ENCODE measurements around the gene CNKSR2.
"Not testable (repeated sequence)": the region's sequence is repeated elsewhere in the genome, so short reads cannot be mapped to it uniquely, and the experiment has no call there.

The CNKSR2 gene

DNA sequence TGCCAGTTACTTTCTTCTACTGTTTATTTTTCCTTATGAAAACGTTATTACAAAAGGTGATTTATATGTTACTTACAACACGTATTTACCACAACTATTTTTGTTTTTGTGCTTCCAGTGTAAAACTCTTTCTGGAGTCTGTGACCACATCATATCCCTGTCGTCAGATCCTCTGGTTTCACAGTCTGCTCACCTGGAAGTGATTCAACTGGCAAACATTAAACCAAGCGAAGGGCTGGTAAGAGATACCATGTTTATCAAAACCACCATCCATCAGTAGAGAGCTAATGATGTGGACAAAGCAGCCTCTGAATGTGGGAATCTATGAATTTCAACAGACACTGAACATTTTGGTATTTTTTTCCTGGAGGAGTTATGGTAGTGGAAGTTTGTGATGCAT, 116.1 kb downstream of the CNKSR2 start:
- Mint-ChIP-seq H3K9me3 (no peaks in the 10 kb centered on the region), H3K36me3 (no peaks in the 10 kb centered on the region), H3K4me1 (no peaks in the 10 kb centered on the region), H3K27ac (no peak overlapping the region), H3K4me3 (no peak overlapping the region)
- no peak for ATAC-seq
- no peak for DNase-seq (ENCODE audit: low spot score in 2 of 2)

DNA sequence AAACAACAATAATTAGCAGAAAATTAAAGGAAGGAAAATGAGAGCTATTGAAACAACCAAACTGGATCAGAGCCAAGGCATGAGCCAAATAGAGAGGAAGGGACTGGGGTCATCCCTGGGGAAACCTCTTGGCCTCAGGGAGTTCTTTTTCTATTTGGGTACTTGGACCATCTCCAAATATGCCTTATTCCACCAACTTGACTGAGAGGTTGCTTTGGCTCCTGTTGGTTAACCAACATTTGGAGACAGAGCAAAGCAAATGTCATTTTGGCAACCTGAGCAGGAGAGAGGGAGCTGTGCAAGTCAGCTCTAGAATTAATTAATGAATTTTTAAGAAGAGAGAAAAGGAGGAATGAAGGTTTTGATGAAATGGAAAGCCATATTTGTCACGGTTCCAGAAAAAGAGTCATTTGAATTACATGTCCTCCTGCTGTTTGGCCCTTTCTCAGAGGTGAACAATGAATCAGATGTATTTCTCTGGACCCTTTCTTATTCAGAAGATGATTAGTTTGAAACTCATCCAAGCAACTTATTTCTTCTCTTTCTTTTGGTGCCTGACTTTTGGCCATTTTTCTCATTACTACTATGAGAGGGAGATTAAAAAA, 119.1 kb downstream of the CNKSR2 start:
- DNase-seq (ENCODE audit: low spot score in 2 of 2) (no peak), ATAC-seq (no peak)
- no peaks in the 10 kb centered on the region for H3K36me3 Mint-ChIP-seq
- no peak overlapping the region for H3K27ac Mint-ChIP-seq
- H3K4me1 Mint-ChIP-seq = no peaks in the 10 kb centered on the region
- no peaks in the 10 kb centered on the region for H3K9me3 Mint-ChIP-seq
- no peak overlapping the region for H3K4me3 Mint-ChIP-seq

- Mint-ChIP-seq H3K9me3 (no peaks in the 10 kb centered on the region), H3K4me1 (no peaks in the 10 kb centered on the region), H3K4me3 (no peak overlapping the region), H3K36me3 (no peaks in the 10 kb centered on the region), H3K27ac (no peak overlapping the region)
- DNase-seq (ENCODE audit: low spot score in 2 of 2) (no peak), ATAC-seq (no peak)
These were observed 129.4 kb downstream of the CNKSR2 start for GRCh38 chrX:21503593-21503992.

DNA sequence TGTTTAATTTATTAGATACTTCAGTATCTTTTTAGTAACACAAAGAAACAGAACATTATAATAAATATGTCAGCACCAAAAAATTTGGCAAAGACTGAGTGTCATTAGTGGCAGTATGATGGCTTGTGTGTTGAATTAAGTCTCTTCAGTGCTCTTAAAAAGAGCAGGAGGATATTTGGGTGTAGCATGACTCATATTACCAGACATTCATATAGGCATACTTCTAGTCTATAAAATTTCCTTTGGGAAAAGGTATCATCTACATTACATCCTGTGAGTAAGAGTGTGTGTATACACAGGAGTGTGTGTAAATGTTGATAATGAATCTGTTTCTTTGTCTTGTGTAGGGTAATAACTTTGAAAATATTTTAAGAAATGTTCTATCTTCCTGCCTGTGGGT, 135.7 kb downstream of the CNKSR2 start:
- ATAC-seq (no peak), DNase-seq (ENCODE audit: low spot score in 2 of 2) (no peak)
- Mint-ChIP-seq H3K27ac (no peak overlapping the region), H3K36me3 (no peaks in the 10 kb centered on the region), H3K9me3 (no peaks in the 10 kb centered on the region), H3K4me1 (no peaks in the 10 kb centered on the region), H3K4me3 (no peak overlapping the region)

DNA sequence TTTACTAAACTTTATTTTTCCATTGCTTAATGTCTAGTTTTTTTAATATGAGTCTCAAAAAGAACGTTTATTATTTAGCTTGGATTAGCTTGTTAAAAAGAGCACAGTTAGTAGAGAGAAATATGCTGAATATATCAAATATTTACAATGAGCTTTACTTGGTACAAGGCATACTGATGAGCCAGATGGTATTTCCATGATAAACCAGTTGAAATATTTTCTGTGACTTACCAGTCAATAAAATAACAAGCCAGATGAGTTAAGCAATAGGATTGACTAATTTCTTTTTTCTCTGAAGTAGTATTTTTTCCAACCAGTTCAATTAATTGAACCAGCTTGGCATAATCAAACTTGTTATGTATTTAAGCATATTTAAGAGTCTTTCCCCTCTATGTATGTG, 149.8 kb downstream of the CNKSR2 start:
- no peak overlapping the region for H3K4me3 Mint-ChIP-seq
- H3K4me1 Mint-ChIP-seq = no peaks in the 10 kb centered on the region
- no peak overlapping the region for H3K27ac Mint-ChIP-seq
- no peak for ATAC-seq
- no peaks in the 10 kb centered on the region for H3K9me3 Mint-ChIP-seq
- no peak for DNase-seq (ENCODE audit: low spot score in 2 of 2)
- H3K36me3 Mint-ChIP-seq = no peaks in the 10 kb centered on the region

GRCh38 chrX:21528076-21528475, 153.9 kb downstream of the CNKSR2 start:
- ATAC-seq = no peak
- Mint-ChIP-seq H3K36me3 (no peaks in the 10 kb centered on the region), H3K4me1 (no peaks in the 10 kb centered on the region), H3K4me3 (no peak overlapping the region), H3K9me3 (no peaks in the 10 kb centered on the region), H3K27ac (no peak overlapping the region)
- no peak for DNase-seq (ENCODE audit: low spot score in 2 of 2)

DNA sequence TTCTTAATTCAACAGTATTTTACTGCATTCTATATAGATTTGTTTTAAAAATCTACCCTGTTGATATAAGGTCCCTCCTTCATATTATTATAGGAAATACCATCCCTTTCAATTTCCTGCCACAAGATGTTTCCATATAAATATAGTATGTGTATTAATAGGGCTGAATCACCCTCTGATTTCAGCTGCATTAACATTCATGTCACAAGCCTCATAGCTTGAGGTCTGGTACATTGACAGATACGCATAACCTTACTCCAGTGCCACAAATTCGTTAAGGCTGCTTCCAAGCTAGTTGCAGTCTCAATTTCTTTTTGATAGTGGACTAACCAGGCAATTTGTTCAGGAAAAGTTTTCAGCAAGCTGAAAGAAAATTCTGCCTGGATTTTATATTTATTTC, 155.6 kb downstream of the CNKSR2 start:
- Mint-ChIP-seq H3K4me3 (no peak overlapping the region), H3K27ac (no peak overlapping the region), H3K4me1 (no peaks in the 10 kb centered on the region), H3K36me3 (no peaks in the 10 kb centered on the region), H3K9me3 (no peaks in the 10 kb centered on the region)
- no peak for DNase-seq (ENCODE audit: low spot score in 2 of 2)
- no peak for ATAC-seq

DNA sequence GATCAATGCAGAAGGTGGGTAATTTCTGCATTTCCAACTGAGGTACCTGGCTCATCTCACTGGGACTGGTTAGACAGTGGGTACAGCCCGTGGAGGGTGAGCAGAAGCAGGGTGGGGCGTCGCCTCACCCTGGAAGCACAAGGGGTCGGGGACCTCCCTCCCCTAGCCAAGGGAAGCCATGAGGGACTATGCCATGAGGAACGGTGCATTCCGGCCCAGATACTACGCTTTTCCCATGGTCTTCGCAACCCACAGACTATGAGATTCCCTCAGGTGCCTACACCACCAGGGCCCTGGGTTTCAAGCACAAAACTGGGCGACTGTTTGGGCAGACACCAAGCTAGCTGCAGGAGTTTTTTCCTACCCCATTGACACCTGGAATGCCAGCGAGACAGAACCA, 170.4 kb downstream of the CNKSR2 start:
- not testable (repeated sequence) for H3K4me3 Mint-ChIP-seq; H3K36me3 Mint-ChIP-seq; DNase-seq (ENCODE audit: low spot score in 2 of 2); H3K27ac Mint-ChIP-seq; ATAC-seq; H3K9me3 Mint-ChIP-seq; H3K4me1 Mint-ChIP-seq

DNA sequence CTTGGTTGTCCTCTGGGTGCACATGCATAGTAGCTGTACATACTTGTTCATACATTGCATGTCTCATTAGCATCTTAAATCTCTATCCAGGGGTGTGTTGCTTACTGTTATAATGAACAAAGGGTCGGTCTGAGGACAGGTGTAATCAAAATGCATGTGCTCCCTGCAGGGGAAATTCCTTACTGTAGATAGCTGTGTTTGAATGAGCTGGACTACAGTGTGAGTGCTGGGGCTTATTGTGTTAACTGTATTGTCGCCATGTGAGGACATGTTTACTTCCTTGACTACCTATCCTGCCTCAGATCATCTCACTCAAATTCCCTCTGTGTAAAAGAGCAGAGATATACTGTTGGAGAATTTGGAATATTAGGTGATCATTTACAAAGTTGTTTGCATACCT, 185.2 kb downstream of the CNKSR2 start:
- Mint-ChIP-seq H3K4me3 (no peak overlapping the region), H3K4me1 (no peaks in the 10 kb centered on the region), H3K9me3 (peaks cover 2% of the 10 kb centered on the region), H3K36me3 (no peaks in the 10 kb centered on the region), H3K27ac (no peak overlapping the region)
- no peak for ATAC-seq
- no peak for DNase-seq (ENCODE audit: low spot score in 2 of 2)

GRCh38 chrX:21565025-21565424, 190.8 kb downstream of the CNKSR2 start:
- DNase-seq (ENCODE audit: low spot score in 2 of 2) = no peak
- Mint-ChIP-seq H3K36me3 (no peaks in the 10 kb centered on the region), H3K4me3 (no peak overlapping the region), H3K9me3 (no peaks in the 10 kb centered on the region), H3K4me1 (no peaks in the 10 kb centered on the region), H3K27ac (no peak overlapping the region)
- ATAC-seq = no peak

DNA sequence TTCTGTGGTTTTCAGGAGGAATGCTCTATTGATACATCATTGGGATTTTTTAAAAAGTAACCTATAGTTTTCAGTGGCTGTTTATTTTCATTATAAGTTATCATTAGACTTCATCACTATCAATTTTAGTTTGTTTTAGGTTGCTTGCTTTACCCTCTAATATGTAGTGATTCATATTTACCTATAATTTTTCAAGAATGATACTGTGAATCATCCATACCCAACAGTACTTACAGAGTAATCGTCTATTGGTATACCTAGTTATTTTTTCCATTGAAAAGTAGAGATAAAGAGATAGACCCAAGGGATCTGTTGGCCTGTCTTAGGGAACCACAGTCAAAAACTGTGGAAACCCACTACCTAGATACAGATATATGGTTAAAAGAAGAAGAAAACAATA, 200.6 kb downstream of the CNKSR2 start:
- Mint-ChIP-seq H3K36me3 (no peaks in the 10 kb centered on the region), H3K4me1 (no peaks in the 10 kb centered on the region), H3K4me3 (no peak overlapping the region), H3K9me3 (peaks cover 3% of the 10 kb centered on the region), H3K27ac (no peak overlapping the region)
- no peak for ATAC-seq
- no peak for DNase-seq (ENCODE audit: low spot score in 2 of 2)

- no peaks in the 10 kb centered on the region for H3K36me3 Mint-ChIP-seq
- DNase-seq (ENCODE audit: low spot score in 2 of 2) = no peak
- ATAC-seq = peak; percentile 37
- H3K4me3 Mint-ChIP-seq = no peak overlapping the region
- H3K27ac Mint-ChIP-seq = no peak overlapping the region
- H3K9me3 Mint-ChIP-seq = no peaks in the 10 kb centered on the region
- no peaks in the 10 kb centered on the region for H3K4me1 Mint-ChIP-seq
These were observed 207.3 kb downstream of the CNKSR2 start for GRCh38 chrX:21581479-21581878.

GRCh38 chrX:21586001-21586400, 211.8 kb downstream of the CNKSR2 start:
- no peaks in the 10 kb centered on the region for H3K4me1 Mint-ChIP-seq
- H3K36me3 Mint-ChIP-seq = no peaks in the 10 kb centered on the region
- H3K9me3 Mint-ChIP-seq = no peaks in the 10 kb centered on the region
- no peak for ATAC-seq
- H3K4me3 Mint-ChIP-seq = no peak overlapping the region
- no peak overlapping the region for H3K27ac Mint-ChIP-seq
- no peak for DNase-seq (ENCODE audit: low spot score in 2 of 2)

DNA sequence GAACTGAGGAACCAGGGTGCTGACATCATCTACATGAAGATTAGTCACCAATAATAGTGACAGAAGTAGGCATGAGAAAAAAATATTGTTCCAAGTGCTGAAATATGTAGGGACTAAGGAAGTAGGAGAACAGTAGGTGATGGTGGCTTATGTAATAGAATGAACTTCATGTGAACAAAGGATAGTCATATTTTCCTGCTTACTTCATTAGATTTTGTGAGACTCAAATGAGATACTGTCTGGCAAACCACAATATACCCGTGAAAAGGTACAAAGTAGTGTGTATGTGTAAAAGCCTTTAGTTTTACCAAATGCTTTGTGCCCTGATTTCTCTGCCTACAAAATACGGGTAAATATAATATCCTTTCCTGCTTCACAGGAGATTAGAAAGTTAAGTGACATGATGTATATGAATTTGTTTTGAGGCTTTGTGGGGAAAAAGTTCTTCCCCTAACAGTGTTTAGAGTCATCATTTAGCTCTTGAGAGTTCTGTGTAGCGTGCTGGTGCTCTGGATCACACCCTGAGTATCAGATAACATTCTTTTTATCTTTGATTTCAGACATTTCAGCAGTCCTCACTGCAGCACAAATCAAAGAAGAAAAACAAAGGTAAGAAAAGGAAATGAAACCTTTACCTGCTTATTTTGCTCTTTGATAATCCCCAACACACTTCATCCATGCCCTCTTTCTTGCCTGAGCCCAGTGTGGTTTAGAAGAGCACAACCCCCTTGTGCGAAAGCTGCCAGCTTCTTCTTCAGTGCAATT, 216.0 kb downstream of the CNKSR2 start:
- DNase-seq (ENCODE audit: low spot score in 2 of 2) (no peak), ATAC-seq (no peak)
- no peaks in the 10 kb centered on the region for H3K4me1 Mint-ChIP-seq
- no peak overlapping the region for H3K4me3 Mint-ChIP-seq
- no peak overlapping the region for H3K27ac Mint-ChIP-seq
- no peaks in the 10 kb centered on the region for H3K36me3 Mint-ChIP-seq
- H3K9me3 Mint-ChIP-seq = no peaks in the 10 kb centered on the region

GRCh38 chrX:21606002-21606401, 231.8 kb downstream of the CNKSR2 start:
- H3K27ac Mint-ChIP-seq = no peak overlapping the region
- ATAC-seq = no peak

DNA sequence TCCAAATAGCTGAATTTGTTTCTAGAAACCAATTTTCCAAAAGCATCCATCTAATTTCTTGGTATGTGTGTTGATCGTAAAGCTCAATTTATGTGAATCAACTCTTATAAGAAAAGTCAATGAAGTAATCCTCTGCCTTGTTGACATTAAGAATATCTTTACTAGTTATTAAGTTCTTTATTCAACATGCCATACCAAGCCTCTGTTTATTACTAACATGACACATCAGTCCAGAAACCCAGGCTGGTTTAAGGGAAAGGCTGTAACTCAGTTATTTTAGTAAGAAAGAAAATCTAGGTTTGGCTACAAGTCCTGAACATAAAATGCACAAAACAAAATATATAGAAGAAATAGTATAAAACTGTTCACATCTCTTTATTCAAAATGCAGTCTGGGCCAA, 235.9 kb downstream of the CNKSR2 start:
- Mint-ChIP-seq H3K9me3 (no peaks in the 10 kb centered on the region), H3K36me3 (no peaks in the 10 kb centered on the region), H3K27ac (no peak overlapping the region), H3K4me1 (no peaks in the 10 kb centered on the region), H3K4me3 (no peak overlapping the region)
- DNase-seq (ENCODE audit: low spot score in 2 of 2) = no peak
- ATAC-seq = no peak

More at GRCh38 chrX:21606002-21606401, 231.8 kb downstream of the CNKSR2 start:
- Mint-ChIP-seq H3K36me3 (no peaks in the 10 kb centered on the region), H3K9me3 (no peaks in the 10 kb centered on the region), H3K4me3 (no peak overlapping the region), H3K4me1 (no peaks in the 10 kb centered on the region)
- DNase-seq (ENCODE audit: low spot score in 2 of 2) = no peak

Data from stimulated activated effector memory CD8-positive, alpha-beta T cell treated with anti-CD3 and anti-CD28 coated beads, Interleukin-12 subunit alpha, Interleukin-12 subunit beta, amount 100 ng/mL, for 72 hours (primary cell).